Brain microvascular endothelial cell (primary cell): ENCODE data around the gene SKOR1.

Experiments
- DNase-seq: peaks from one replicate; pipeline ENCODE4 v3.0.0-alpha.2; 2020
- H3K27ac ChIP-seq: fragments of 250-450 bp; sonication (Bioruptor Pico); 2 replicates; pipeline ENCODE4 v1.5.1; 2020; ENCODE audit warnings: mild to moderate bottlenecking, moderate library complexity
- H3K27me3 ChIP-seq: fragments of 250-450 bp; sonication (Bioruptor Pico); replicated peaks from 2 replicates; pipeline ENCODE4 v1.5.1; 2020; ENCODE audit warnings: mild to moderate bottlenecking
- H3K36me3 ChIP-seq: fragments of 250-450 bp; sonication (Bioruptor Pico); replicated peaks from 2 replicates; pipeline ENCODE4 v1.5.1; 2020; ENCODE audit warnings: mild to moderate bottlenecking
- H3K4me3 ChIP-seq: 2 replicates; pipeline ENCODE4 v1.5.1; 2011; ENCODE audit warnings: low read depth, mild to moderate bottlenecking, control low read depth, low read length, moderate library complexity
- in situ Hi-C: cut with HindIII; loops from 2 replicates; pipeline ENCODE4 v1.10.0; 2017; ENCODE audit warnings: low sequenced_read_pairs, low pct_ligation_motif_present
- TF ChIP-seq, protein P1 (sequence below): IDR thresholded peaks from 2 replicates; pipeline ENCODE4 v1.5.1; 2011; ENCODE audit warnings: low read depth, mild to moderate bottlenecking, moderate library complexity, low read length, control low read depth, inconsistent platforms; ENCODE audit errors: missing control alignments

Gene SKOR1

DNA sequence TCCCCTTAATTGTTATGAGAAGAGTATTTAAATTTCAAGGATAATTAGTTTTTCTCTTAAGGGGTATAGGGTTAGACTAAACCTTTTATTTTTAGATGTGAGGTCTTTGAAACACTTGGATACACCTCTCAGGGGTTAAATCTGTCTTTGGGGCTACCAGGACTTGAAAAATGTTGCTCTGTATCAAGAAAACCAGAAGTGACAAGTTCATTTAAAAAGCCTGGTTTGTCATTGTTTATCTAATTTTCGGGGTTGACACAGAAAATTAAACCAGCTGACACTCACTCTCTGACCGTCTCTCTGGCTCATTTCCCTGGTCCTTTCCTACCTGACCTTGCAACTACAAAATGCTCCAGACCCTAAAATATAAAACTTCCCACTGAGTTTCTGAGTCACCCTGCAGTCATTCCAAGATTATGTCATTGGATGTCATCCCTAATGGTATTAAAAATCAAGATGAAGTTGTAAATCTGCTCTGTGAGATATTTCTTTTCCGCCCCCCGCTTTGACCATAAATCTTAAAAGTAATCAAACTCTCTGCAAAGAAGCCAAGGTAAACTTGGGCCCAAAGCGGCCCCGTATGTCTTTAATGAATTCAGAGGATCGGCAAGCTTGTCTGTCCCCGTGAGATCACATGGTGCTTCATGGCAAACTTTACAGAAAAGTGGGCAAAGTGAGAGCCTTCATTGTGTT, 32.9 kb upstream of the SKOR1 start:
- TF ChIP-seq, protein P1, sequence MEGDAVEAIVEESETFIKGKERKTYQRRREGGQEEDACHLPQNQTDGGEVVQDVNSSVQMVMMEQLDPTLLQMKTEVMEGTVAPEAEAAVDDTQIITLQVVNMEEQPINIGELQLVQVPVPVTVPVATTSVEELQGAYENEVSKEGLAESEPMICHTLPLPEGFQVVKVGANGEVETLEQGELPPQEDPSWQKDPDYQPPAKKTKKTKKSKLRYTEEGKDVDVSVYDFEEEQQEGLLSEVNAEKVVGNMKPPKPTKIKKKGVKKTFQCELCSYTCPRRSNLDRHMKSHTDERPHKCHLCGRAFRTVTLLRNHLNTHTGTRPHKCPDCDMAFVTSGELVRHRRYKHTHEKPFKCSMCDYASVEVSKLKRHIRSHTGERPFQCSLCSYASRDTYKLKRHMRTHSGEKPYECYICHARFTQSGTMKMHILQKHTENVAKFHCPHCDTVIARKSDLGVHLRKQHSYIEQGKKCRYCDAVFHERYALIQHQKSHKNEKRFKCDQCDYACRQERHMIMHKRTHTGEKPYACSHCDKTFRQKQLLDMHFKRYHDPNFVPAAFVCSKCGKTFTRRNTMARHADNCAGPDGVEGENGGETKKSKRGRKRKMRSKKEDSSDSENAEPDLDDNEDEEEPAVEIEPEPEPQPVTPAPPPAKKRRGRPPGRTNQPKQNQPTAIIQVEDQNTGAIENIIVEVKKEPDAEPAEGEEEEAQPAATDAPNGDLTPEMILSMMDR, result no peak
- Histone ChIP-seq H3K27me3 (no peaks in the 10 kb centered on the region), H3K36me3 (no peaks in the 10 kb centered on the region), H3K27ac (no peak overlapping the region), H3K4me3 (no peak overlapping the region)
- DNase-seq, result no peak
- in situ Hi-C loops, result no loop called here

DNA sequence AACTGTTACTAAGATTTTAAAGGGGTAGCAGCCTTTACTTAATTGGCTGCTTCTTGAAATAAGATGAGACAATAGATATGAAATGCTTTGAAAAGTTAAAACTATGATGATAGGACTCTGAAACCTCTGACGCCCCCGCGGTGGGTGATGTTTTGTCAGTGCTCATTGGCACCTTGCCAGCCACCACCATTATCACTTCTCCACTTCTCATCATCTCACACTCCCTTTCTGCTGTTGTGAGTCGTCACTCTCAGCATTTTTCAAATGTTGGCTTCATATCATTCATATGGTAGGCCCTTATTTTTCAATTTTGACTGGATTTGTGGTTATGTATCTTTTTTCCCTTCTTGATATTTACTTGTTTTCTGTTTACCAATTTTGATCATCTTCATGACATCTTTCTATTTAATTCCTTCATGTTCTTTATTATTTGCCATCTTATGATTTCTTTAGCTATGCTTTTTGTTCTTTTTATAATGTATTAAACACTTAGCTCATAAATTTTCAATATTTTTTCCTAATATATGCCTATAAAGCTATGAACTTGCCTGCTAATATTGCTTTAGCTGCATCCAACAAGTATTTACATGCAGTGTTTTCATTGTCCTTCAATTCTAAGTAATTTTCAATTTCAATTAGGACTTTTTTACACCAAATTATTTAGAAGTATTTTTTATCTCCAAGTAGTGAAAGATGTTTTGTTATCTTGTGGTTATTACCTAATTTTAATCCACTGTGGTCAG, 30.3 kb upstream of the SKOR1 start:
- Histone ChIP-seq H3K4me3 (no peak overlapping the region), H3K36me3 (no peaks in the 10 kb centered on the region), H3K27me3 (no peaks in the 10 kb centered on the region), H3K27ac (no peak overlapping the region)
- DNase-seq, result no peak
- TF ChIP-seq, protein P1, result no peak
- in situ Hi-C loops, result no loop called here

DNA sequence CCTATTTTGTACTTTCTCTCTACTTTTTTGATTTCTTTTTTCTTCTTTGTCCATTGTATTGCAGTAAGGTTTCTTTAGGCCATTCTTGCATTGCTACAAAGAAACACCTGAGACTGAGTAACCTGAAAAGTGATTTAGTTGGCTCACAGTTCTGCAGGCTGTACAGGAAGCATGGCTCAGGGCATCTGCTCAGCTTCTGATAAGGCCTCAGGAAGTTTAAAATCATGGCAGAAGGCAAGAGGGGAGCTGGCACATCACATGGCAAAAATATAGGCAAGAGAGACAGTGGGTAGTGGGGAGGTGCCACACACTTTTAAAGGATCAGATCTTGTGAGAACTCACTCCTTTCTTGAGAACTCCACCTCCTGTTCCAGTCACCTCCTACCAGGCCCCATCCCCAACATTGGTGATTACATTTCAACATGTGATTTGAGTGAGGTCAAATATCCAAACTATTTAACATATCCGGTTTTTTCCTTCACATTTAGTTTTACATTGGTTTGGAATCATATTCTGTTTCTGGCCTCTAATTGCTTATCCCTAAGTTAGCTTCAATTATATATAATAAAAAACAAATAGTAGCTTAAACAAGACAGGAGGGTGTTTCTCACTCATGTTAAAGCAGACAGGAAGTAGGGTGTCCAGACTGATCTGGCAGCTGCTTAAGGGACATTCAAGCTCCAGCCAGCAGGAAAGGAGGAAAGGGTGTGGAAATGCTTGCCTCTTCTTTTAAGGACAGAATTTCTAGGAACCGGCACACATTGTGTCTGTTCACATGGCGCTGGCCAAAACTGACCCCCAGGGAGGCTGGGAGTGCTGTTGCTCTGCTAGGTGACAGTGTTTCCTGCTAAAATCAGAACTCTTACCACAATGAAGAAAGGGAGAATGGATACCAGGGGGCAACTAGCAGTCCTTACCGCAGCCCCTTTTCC, 28.8 kb upstream of the SKOR1 start:
- no peaks in the 10 kb centered on the region for H3K27me3 ChIP-seq
- H3K4me3 ChIP-seq, result no peak overlapping the region
- DNase-seq, result no peak
- no peaks in the 10 kb centered on the region for H3K36me3 ChIP-seq
- no peak overlapping the region for H3K27ac ChIP-seq
- in situ Hi-C loops, result no loop called here
- TF ChIP-seq, protein P1, result no peak

DNA sequence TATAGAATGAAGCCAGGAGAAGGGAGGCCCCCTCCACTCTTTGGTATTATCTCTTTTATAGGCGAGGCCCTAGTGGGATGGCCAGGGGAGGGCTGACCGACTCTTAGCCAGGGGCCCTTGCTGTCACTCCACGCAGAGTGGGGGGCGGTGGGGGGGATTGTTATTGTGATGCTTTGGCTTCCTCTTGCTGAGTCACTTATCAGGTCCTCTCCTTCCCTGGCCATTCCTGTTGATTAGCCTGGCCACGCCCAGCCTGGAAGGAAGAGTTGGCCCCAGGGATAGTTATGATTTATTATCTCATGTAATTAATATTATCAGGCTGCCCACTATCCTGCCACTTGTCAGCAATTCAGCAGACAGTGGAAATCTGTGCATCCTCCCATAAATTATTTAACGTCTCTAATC, 25.5 kb upstream of the SKOR1 start:
- H3K27ac ChIP-seq, result no peak overlapping the region
- H3K4me3 ChIP-seq, result no peak overlapping the region
- DNase-seq, result no peak
- in situ Hi-C loops, result loop anchor here (25.0 kb wide), 1 partner anchor 338 kb away; no protein-coding TSS in a partner anchor
- H3K27me3 ChIP-seq, result no peaks in the 10 kb centered on the region
- TF ChIP-seq, protein P1, result no peak
- H3K36me3 ChIP-seq, result no peaks in the 10 kb centered on the region

DNA sequence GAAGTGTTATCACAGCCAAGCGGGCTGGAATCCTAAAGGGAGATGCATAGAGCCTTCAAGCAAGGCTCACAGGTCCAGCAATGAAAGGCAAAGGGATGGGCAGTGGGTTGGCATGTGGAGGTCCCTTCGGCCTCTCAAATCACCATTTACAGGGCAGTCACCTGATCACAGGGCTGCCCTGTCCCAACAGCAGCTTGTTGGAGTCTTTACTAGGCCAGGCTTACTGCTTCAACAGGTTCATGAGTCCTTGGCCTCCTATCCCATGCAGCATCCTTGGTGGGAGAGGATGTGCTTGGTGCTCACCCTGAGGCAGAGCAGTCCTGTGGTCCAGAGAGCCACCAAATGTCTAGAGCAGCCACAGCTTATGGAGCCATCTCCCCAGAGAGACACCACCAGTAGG, 24.2 kb upstream of the SKOR1 start:
- Histone ChIP-seq H3K36me3 (no peaks in the 10 kb centered on the region), H3K4me3 (no peak overlapping the region), H3K27ac (no peak overlapping the region), H3K27me3 (no peaks in the 10 kb centered on the region)
- TF ChIP-seq, protein P1, result no peak
- in situ Hi-C loops, result loop anchor here (25.0 kb wide), 1 partner anchor 339 kb away; no protein-coding TSS in a partner anchor
- DNase-seq, result no peak
